GM18867 (cell line): ENCODE data around the gene CEACAM18.
"Not testable (repeated sequence)": the region's sequence is repeated elsewhere in the genome, so short reads cannot be mapped to it uniquely, and the experiment has no call there.

Experiments
- ATAC-seq: cut with Tn5 transposase; IDR thresholded peaks from one replicate; pipeline ENCODE4 v1.9.1; 2021; ENCODE audit warnings: mild to moderate bottlenecking, moderate library complexity; ENCODE audit not compliant: unreplicated experiment

CEACAM18 gene

DNA sequence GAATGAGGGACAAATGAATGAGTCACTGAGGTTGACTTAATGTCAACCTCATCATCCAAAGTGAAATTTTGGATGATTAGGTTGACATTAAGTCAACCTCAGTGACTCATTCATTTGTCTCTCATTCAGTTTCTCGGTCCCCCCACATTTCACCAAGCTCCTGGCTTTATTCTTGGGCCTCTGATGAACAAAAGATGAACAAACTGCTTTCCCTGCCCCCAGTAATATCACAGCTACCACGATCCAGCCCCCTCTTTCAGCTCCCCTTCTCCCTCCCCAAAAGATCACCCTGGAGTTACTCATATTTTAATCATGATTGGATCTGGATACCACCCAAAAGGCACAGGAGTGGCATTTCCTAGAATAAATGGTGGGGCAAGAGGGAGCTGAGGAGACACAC, 10.8 kb downstream of the CEACAM18 start:
- ATAC-seq: no peak

DNA sequence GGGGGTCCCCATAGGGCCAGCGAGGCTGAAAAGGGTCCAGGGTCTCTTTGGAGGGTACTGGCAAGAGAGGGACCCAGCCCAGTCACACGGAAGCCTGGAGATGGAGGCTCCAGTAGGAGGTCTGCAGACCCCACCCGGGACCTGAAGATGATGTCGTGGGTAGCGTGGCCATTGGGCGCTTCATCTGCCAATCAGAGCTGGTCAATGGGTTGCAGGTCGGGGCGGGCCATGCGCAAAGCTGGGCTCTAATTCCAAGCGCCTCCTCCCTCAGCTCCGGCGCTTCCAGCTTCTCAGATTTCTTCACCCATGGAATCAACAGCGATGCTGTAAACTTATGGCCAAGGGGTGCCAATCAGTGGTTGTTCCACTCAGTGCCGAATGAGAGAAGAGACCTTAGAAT, 12.3 kb downstream of the CEACAM18 start:
- no peak for ATAC-seq

DNA sequence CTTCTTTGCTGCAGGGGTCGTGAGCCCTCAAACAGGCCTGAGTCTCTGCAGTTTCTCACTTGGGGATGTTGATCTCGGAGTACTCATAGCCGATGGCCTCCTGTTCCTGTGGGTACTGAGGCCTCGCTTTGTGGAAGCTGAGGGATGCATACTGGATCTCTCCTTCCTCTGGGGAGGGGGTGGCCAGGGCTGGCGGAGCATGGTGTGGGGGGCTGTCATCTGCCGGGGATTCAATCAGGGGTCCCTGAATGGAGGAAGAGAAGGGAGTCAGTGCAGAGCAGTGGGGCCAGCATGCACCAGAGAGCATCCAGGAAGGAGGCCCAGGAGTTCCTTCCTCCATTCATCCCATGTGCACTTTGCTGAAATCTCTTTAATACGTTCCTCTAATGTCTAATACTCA, 13.2 kb downstream of the CEACAM18 start:
- ATAC-seq: no peak

DNA sequence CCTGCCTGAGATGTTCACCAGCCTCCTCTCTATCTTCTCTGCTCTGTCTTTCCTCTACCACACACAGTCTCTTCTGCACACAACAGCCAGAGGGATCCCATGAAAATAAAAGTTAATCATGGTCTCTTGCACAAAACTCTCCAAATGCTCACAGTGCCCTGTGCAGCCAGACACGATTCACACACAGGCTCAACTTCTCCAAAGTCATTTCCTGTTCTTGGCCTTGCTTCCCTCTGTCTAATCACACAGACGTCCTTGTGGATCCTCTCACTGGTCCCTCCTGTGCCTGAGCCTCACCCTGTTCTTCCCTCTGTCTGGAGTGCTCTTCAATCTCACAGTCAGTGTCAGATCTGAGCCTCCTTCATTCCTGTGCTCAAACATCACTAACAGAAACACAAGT, 15.4 kb downstream of the CEACAM18 start:
- ATAC-seq: no peak

DNA sequence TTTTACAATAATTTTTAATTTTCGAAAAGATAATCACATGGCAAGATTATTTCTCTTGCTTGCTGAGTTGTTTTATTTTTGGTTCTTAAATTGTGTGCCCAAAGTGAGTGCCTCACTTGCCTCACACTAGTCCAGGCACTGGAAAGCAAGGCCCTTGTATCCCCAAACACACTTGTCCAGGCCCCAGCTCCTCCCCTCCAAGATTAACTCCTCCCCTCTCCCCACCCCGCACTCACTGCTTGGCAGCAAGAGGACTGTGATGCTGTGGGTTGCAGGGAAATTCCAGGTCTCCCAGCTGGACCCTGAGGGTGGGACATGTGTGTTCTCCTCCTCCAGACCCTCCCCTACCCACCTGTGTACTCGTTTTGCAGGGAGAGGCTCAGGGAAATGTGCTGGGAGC, 19.3 kb downstream of the CEACAM18 start:
- no peak for ATAC-seq

DNA sequence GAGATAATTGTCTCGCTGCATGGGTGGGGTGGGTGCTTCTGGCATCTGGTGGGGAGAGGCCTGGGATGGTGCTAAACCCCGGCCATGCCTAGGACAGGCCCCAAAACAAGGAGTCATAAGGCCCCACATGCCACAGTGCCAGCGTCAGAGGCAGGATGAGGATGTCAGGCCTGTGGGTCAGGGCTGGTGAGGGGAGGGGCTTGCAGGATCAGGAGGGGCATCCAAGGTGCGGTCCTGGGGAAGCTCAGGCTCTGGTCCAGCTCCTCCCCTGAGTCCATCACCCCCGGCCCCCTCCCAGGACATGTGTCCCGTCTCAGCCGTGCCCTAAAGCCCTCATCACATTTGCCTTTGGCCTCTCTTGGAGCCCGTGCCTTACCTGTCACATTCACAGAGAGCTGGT, 22.6 kb downstream of the CEACAM18 start:
- ATAC-seq: not testable (repeated sequence)

DNA sequence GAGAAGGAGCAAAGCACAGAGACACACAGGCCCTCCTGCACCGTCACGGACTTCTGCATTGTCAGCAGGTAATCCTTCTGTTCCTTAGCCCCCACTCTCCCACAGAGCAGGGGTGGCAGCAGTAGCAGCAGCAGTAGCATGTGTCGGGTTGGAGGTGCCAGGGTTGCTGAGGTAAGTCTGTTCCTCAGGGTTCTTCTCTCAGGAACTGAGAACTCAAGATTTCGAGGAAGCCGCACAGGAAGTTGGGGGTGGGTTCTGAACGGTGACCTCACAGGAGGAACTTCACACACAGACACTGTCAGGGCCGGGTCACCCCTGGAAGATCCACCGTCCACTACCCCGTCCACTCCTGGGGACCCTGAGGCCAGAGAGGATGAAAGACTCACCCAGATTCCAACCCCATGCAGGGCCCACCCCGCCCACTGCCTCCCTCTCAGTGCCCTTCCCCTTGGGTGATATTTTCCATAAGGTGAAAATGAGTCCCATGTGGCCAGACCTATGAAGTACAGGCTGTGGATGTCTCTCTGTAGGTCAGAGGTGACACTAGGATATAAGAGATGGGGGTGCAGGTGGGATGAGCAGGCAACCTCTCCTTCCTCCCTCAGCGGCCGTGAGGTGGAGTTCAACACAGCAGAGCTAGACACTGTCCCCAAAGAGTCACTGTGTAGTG, 23.4 kb downstream of the CEACAM18 start, which contains the start of gene SIGLEC12:
SIGLEC12 (minus strand) TSS at position 207 of the 670 bp plus-strand sequence; CDS start at position 140, 67 bp downstream.
- ATAC-seq: no peak

DNA sequence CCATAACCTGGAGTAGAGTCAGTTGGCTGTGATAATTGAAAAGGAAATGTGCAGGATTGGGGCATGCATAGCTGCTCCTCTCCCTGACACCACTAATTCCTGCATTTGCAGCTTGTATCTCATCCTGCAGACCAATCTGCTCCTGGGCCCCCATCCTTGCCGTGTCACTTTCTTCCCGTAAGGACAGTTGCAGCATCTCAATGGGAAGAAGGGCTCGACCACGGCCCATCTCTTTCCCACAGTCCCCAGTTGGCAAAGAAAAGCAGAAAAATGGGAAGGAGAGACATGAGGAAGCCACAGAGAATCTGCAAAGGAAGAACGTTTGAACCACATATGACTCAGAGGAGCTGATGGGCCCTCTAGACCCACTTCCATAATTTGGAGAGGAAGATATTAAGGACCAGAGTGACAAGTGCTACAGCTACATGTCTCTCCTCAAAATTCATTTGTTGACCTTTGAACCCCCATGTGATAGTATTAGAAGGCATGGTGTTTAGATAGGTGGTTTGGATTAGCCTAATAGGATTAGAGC, 25.0 kb downstream of the CEACAM18 start:
- ATAC-seq: no peak

DNA sequence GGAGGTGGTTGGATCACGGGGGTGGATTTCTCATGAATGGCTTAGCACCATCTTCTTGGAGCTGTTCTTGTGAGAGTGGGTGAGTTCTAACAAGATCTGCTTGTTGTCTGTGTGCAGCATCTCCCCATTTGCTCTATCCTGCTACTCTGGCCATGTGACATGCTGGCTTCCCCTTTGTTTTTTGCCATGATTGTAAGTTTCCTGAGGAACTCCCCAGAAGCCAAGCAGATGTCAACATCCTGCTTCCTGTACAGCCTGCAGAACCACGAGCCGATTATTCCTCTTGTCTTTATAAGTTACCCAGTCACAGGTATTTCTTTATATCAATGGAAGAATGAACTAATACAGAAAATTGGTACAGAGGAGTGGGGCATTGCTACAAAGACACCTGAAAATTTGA, 25.6 kb downstream of the CEACAM18 start:
- ATAC-seq: no peak

DNA sequence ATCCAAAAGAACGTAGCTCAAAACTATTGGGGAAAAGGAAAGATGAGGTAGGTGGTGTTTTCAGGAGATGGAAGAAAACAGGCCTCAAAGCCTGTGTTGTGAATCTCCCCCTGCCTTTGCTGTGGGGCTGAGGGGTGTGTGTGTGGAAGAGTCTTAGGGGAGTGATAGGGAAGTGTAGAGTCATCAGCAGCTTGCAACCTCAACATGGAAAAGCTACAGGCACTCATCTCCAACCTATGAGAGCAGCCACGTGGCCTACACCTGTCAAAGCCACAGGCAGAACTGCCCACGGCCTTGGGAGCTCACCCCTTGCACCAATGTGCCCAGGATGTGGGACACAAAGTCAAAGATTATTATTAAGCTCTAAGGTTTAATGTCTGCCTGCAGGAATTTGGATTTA, 27.6 kb downstream of the CEACAM18 start:
- ATAC-seq: no peak

DNA sequence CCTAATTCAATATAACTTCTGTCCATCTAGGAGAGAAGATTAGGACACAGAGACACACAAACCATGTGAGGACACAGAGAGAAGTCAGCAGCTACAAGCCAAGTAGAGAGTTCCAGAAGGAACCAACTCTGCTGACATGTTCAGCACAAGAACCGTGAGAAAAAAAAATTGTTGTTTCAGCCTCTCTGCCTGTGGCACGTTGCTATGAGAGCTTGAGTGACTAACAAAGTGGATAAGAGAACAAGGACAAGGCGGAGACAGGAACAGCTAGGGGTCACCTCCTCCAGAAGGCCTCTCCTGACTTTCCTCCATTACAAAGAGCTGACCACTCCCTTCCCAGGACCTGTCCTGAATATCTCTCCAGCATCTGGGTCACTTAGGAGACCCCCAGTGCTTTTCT, 28.9 kb downstream of the CEACAM18 start:
- ATAC-seq: no peak

DNA sequence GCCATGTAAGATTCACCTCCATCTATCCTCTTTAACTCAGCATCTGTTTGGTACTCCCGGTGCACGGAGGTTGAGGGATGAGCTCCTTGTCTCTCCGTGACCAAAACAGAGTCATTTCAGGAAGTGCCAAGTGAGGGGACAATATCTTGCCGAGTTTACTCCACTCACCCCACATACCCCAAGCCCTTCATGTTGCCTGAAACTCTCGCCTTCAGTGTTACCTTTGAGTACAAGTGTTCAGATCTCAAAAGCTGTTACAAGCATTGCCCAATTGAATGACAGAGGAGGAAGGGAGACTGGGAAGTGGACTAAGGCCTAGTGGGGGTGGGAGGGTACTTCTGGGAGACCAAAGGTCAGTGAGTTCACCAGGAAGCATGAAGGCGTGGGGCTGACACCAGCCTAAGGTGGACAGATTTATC, 29.3 kb downstream of the CEACAM18 start:
- ATAC-seq: no peak

DNA sequence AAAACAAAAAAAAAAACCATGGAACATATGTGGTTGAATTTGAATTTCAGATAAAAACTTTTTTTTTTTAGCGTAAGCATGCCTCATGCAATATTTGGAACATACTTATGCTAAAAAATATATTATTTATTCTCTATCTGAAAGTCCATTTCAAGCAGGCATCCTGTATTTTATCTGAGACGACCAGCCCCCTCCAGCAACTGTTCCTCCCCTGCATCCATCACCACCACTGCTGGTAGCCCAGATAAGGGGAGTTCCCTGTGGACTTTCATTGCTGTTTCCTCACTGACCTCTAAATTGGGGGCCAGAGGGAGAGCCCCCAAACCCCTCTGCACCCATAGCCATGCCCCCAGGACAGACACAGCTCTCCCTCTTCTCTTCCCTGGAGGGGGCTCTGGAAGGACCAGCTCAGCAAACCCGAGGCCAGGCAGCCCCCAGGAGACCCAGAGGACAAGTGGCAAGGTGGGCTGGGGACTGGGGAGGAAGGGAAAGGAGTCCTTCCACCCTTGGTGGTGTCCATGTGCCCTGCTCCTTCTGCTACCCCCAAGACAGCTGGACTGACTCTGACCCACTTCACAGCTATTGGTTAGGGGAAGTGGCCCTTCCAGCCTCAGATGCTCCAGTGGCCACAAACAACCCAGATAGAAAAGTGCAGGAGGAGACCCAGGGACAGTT, 29.9 kb downstream of the CEACAM18 start:
- no peak for ATAC-seq

DNA sequence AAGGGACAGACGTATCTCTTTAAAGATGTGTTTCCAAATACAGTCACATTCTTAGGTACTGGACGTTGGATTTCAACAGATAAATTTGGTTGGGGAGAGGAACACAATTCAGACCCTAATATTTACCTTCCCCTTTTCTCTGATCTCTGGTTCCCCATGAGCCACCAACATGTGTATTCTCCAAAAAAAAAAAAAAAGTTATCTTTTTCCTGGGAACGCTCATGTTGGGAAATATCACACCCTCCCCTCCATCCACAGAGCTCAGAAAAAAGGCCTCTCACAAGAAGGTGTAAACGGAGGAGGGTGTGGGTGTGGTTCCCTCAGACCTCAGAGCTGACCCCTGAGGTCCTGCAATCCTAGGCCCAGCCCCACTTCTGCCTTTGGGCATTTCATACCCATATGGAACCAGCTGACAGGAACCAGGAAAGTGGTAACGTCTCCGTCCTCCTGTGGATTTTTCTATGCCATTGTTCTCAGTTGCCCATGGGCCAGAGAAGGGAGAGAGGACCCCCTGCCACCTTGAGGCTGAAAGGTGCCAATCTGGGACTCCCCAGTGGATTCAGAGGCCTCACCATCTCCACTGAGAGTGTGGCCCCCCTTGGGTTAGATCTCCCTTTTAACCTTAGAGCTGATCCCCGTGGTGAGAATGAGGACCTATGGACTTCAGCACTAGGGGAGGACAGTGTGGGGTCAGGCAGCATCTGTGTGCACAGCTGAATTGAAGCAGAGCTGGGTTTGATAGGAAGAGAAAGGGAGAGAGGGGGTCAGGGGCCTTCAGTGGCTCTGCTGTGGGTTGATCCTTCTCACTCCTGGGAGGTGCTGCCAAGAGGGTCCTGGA, 31.7 kb downstream of the CEACAM18 start:
- ATAC-seq: no peak

DNA sequence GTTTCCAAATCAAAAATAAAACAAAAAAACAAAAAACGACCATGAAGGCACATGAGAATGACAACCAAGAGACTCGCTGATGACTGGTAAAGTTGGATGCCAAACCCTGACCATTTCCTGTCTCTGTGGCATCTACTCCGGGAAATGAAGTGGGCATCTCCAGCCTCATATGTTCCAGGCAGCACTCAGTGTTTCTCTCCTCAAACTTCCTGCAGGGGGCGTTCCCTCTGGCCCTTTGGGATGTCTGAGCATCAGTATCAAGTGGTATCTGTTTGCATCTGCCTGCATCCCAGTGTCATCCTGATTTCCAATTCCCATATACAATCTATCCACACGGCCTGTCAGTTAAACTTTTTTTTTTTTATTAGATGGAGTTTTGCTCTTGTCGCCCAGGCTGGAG, 33.0 kb downstream of the CEACAM18 start:
- no peak for ATAC-seq

DNA sequence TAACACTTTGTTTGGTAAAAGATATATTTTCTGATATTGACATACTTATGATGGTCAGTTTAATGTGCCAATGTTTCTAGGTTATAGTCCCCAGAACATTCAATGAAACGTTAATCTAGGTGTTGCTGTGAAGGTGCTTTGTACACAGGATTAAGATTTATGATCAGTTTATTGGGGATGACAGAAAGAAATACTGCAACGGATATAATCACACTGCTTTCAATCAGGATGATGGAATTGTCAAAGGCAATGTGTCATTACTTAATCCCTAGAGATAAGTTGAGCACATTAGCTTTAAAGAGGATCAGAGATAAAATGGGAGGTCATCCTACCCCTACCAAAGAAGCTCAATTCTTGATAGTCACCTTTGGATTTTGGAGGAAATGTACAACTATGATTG, 35.6 kb downstream of the CEACAM18 start:
- no peak for ATAC-seq

DNA sequence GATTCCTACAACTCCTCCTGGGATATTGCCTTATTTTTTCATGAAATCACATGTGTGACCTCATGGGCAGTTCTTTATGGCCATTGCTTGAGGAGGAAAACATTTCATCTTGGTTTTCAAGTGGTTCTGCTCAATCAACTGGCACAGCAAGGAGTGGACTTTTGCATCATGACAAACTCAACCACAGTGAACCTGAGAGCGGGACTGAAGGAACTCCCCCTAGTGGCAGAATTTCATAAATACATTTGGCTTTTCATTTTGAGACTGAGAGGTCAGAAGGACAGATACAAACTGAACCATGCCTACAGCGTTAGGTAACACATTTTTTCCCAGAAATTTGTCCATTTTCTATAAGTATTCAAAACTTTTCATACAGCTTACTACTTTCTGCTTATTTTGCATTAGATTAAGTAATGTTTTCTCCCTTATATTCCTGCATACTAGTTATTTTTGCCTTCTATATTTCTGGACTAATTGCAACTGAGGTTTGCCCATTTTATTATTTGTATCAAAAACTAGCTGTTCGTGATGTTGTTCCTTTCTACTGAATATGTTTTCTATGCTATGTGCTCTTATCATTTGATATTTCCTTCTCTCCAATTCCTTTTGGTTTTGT, 36.6 kb downstream of the CEACAM18 start:
- no peak for ATAC-seq

DNA sequence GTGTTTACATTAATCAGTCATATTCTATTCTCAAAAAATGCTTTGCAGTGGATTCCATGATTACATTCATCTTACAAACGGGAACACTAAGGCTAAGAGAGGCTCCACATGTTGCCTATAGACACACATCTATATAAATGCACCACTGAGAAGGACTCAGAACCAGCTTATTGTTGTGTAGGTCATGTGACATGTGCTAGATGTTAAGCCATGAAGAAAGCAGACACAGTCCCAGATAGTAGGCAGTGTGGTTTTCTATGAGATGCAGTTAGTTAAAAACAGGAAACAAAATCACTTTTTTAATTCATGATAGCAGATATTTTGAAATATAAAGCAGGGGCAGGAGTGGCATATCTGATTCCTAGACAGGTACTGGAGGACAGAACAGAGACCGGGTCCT, 42.4 kb downstream of the CEACAM18 start:
- ATAC-seq: no peak

DNA sequence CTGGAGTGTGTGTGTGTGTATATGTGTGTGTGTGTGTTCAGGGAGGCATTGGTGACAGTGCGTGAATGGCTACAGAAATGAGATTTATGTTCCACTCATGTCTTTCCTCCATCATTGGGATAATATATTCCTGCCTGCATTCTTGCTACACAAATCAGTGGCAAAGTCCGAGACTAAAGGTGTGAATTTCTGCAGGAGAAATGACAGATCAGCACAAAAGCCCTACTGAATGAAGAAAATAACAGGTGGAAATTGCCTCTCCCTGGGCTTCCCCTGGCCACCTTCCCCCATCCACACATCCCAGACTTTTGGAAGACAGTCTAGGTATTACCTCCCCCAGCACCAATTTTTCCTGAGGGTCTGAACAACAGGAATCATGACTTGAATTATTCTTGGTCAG, 43.0 kb downstream of the CEACAM18 start:
- no peak for ATAC-seq

DNA sequence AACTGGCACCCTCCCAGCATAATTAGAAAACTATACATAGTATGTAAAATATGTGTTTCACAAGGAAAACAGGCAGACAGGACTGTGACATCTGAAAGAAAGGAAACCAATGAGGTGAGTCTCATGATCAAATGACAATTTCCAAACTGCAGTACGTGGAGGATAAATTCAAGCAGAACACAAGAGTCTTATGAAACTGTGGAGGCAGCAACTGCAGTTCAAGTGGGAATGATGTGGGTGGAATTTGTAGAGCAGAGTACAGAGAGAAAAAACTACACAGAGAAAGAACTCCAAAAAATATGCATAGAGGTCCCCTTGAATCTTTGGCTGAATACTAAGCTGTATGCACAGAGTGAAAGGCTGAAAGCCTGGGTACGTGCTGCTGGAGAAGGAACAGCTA, 43.4 kb downstream of the CEACAM18 start:
- ATAC-seq: no peak

DNA sequence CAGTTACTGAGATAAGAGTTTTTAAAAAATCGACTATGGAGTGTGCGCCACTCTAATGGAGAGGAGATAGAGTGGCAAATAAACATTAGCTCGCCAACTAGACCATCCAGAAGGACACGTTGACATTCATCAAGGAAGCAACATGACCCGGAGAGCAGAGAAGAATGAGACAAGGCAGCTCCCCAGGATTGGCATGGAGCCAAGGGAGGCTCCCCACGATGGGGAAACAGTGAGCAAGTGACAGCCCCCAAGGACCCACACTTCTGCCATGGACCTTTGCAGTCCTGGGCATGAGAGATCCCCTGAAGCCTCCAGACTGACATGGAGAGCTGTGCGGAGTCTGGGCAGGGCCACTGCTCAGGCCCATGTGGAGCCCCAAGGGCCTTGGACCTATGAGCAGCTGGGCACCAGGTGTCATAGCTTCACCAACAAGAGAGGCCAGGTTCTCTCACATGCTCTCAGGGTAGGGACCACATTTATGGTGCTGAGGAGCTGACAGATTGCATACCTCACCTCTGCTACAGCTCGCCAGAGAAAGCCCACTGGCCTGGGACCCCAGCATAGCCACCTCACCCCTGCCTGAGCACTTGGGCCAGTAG, 46.4 kb downstream of the CEACAM18 start:
- ATAC-seq: no peak
